Measurements from ENCODE around the gene VWA1.
"Not testable (repeated sequence)": the region's sequence is repeated elsewhere in the genome, so short reads cannot be mapped to it uniquely, and the experiment has no call there.

Gene VWA1

GRCh38 chr1:1422465-1423244, 12.8 kb upstream of the VWA1 start:
- peak; percentile 43 for DNase-seq (ENCODE audit: low read depth)

- DNase-seq (ENCODE audit: low read depth): no peak
Measured at GRCh38 chr1:1423245-1423597, 12.3 kb upstream of the VWA1 start.

GRCh38 chr1:1424707-1425106, 10.8 kb upstream of the VWA1 start:
- DNase-seq (ENCODE audit: low read depth): no peak

GRCh38 chr1:1425426-1425752, 10.1 kb upstream of the VWA1 start:
- no peak for DNase-seq (ENCODE audit: low read depth)

GRCh38 chr1:1425753-1426495, 9.6 kb upstream of the VWA1 start:
- DNase-seq (ENCODE audit: low read depth): no peak

- no peak for DNase-seq (ENCODE audit: low read depth)
Measured at GRCh38 chr1:1426496-1427105, 8.9 kb upstream of the VWA1 start.

- no peak for DNase-seq (ENCODE audit: low read depth)
Measured at GRCh38 chr1:1427106-1427819, 8.2 kb upstream of the VWA1 start.

GRCh38 chr1:1427820-1428148, 7.7 kb upstream of the VWA1 start:
- DNase-seq (ENCODE audit: low read depth): no peak

GRCh38 chr1:1428174-1428573, 7.3 kb upstream of the VWA1 start:
- DNase-seq (ENCODE audit: low read depth): no peak

- DNase-seq (ENCODE audit: low read depth): not testable (repeated sequence)
Measured at GRCh38 chr1:1428967-1429366, 6.5 kb upstream of the VWA1 start.

GRCh38 chr1:1429671-1430073, 5.8 kb upstream of the VWA1 start:
- DNase-seq (ENCODE audit: low read depth): peak; percentile 48

GRCh38 chr1:1430114-1430982, 5.1 kb upstream of the VWA1 start:
- peak; percentile 33 for DNase-seq (ENCODE audit: low read depth)

- DNase-seq (ENCODE audit: low read depth): no peak
Measured at GRCh38 chr1:1430992-1431844, 4.3 kb upstream of the VWA1 start.

GRCh38 chr1:1431845-1432273, 3.6 kb upstream of the VWA1 start:
- no peak for DNase-seq (ENCODE audit: low read depth)

- DNase-seq (ENCODE audit: low read depth): no peak
Measured at GRCh38 chr1:1432274-1432950, 3.1 kb upstream of the VWA1 start.

- DNase-seq (ENCODE audit: low read depth): no peak
Measured at GRCh38 chr1:1432951-1433803, 2.3 kb upstream of the VWA1 start.

- DNase-seq (ENCODE audit: low read depth): peak; percentile 17
Measured at GRCh38 chr1:1433804-1434130, 1.7 kb upstream of the VWA1 start.

GRCh38 chr1:1434131-1434823, 1.2 kb upstream of the VWA1 start:
- DNase-seq (ENCODE audit: low read depth): no peak

GRCh38 chr1:1434824-1435105, 725 bp upstream of the VWA1 start:
- DNase-seq (ENCODE audit: low read depth): no peak

Data from amniotic epithelial cell (primary cell).